Measurements from ENCODE around the gene BASP1.
A peak's percentile ranks its signal among the peaks of the same experiment; 100 is the strongest.

Gene BASP1

GRCh38 chr5:17217493-17218352 lies at the start of gene BASP1:
Gene BASP1, plus strand, starts transcription at chr5:17217631. Its CDS starts 57,586 bp downstream, at chr5:17275217.
- no peaks in the 10 kb centered on the region for H3K9me3 ChIP-seq (ENCODE audit: severe bottlenecking)
- TF ChIP-seq CTCF (IDR thresholded peaks at IDR 0.05; ENCODE audit: poor library complexity, severe bottlenecking) = no peak
- ATAC-seq (ENCODE audit: low read depth) (peak; percentile 28), DNase-seq (ENCODE audit: low spot score) (peak; percentile 92)
- H3K4me1 ChIP-seq (ENCODE audit: insufficient read depth, poor library complexity, severe bottlenecking) = peaks cover 35% of the 10 kb centered on the region
- H3K36me3 ChIP-seq (ENCODE audit: low read depth) = peaks cover 35% of the 10 kb centered on the region
- peak within 1 kb of the TSS; percentile 70 for H3K27ac ChIP-seq (ENCODE audit: poor library complexity, severe bottlenecking)
- H3K4me3 ChIP-seq (ENCODE audit: severe bottlenecking) = peak within 1 kb of the TSS; percentile 100
- no peaks in the 10 kb centered on the region for H3K27me3 ChIP-seq (ENCODE audit: insufficient read depth, poor library complexity, severe bottlenecking)

GRCh38 chr5:17169507-17169906 lies 47.9 kb upstream of the BASP1 start:
- no peaks in the 10 kb centered on the region for H3K36me3 ChIP-seq (ENCODE audit: low read depth)
- no peaks in the 10 kb centered on the region for H3K9me3 ChIP-seq (ENCODE audit: severe bottlenecking)
- H3K4me3 ChIP-seq (ENCODE audit: severe bottlenecking) = no peak overlapping the region
- ATAC-seq (ENCODE audit: low read depth) (no peak), DNase-seq (ENCODE audit: low spot score) (no peak)
- H3K4me1 ChIP-seq (ENCODE audit: insufficient read depth, poor library complexity, severe bottlenecking) = no peaks in the 10 kb centered on the region
- no peak overlapping the region for H3K27ac ChIP-seq (ENCODE audit: poor library complexity, severe bottlenecking)
- TF ChIP-seq CTCF (IDR thresholded peaks at IDR 0.05; ENCODE audit: poor library complexity, severe bottlenecking) = no peak
- H3K27me3 ChIP-seq (ENCODE audit: insufficient read depth, poor library complexity, severe bottlenecking) = no peaks in the 10 kb centered on the region

GRCh38 chr5:17172791-17173190 lies 44.6 kb upstream of the BASP1 start:
- TF ChIP-seq CTCF (IDR thresholded peaks at IDR 0.05; ENCODE audit: poor library complexity, severe bottlenecking) = no peak
- no peaks in the 10 kb centered on the region for H3K9me3 ChIP-seq (ENCODE audit: severe bottlenecking)
- no peak overlapping the region for H3K4me3 ChIP-seq (ENCODE audit: severe bottlenecking)
- no peaks in the 10 kb centered on the region for H3K27me3 ChIP-seq (ENCODE audit: insufficient read depth, poor library complexity, severe bottlenecking)
- H3K27ac ChIP-seq (ENCODE audit: poor library complexity, severe bottlenecking) = no peak overlapping the region
- no peaks in the 10 kb centered on the region for H3K4me1 ChIP-seq (ENCODE audit: insufficient read depth, poor library complexity, severe bottlenecking)
- no peak for DNase-seq (ENCODE audit: low spot score)
- ATAC-seq (ENCODE audit: low read depth) = no peak
- H3K36me3 ChIP-seq (ENCODE audit: low read depth) = no peaks in the 10 kb centered on the region

- no peaks in the 10 kb centered on the region for H3K27me3 ChIP-seq (ENCODE audit: insufficient read depth, poor library complexity, severe bottlenecking)
- H3K36me3 ChIP-seq (ENCODE audit: low read depth) = no peaks in the 10 kb centered on the region
- ATAC-seq (ENCODE audit: low read depth) = no peak
- no peaks in the 10 kb centered on the region for H3K4me1 ChIP-seq (ENCODE audit: insufficient read depth, poor library complexity, severe bottlenecking)
- no peak for DNase-seq (ENCODE audit: low spot score)
- no peak overlapping the region for H3K27ac ChIP-seq (ENCODE audit: poor library complexity, severe bottlenecking)
- no peak for TF ChIP-seq CTCF (IDR thresholded peaks at IDR 0.05; ENCODE audit: poor library complexity, severe bottlenecking)
- H3K9me3 ChIP-seq (ENCODE audit: severe bottlenecking) = no peaks in the 10 kb centered on the region
- H3K4me3 ChIP-seq (ENCODE audit: severe bottlenecking) = no peak overlapping the region
Observed at GRCh38 chr5:17174965-17175364, 42.5 kb upstream of the BASP1 start.
